Keratinocyte (primary cell): ENCODE data around the gene SLC35B2.

Experiments used
- EZH2 ChIP-seq: IDR thresholded peaks from one replicate; pipeline ENCODE4 v1.6.1; 2012; ENCODE audit warnings: inconsistent platforms, mild to moderate bottlenecking, low read length, moderate library complexity
- TF ChIP-seq, protein P1 (sequence below), 3 experiments: IDR thresholded peaks in 1 of 3; conservative IDR thresholded peaks in 1 of 3; optimal IDR thresholded peaks in 1 of 3; 2 replicates in 2 of 3; 3 replicates in 1 of 3; pipeline versions ENCODE3 to v1.5.1; 2011; ENCODE audit warnings: low read length in 3 of 3, mild to moderate bottlenecking in 3 of 3, moderate library complexity in 2 of 3, control low read depth in 1 of 3, inconsistent platforms in 1 of 3; ENCODE audit not compliant: insufficient read depth in 2 of 3; ENCODE audit errors: extremely low read depth in 1 of 3

DNA sequence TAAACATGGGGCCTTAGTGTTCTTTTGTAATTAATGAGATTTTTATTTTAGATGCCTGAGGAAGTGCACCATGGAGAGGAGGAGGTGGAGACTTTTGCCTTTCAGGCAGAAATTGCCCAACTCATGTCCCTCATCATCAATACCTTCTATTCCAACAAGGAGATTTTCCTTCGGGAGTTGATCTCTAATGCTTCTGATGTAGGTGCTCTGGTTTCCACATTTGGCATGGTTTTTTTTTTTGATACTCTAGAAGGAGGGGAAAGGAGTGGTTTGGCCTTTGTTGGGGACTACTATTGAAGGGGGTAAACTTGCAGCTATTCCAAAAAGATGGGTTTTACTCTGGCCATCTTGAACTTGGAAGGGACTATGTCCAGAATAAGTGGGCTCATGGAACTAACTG, 8.7 kb downstream of the SLC35B2 start:
- no peak for TF ChIP-seq EZH2
- TF ChIP-seq, protein P1, sequence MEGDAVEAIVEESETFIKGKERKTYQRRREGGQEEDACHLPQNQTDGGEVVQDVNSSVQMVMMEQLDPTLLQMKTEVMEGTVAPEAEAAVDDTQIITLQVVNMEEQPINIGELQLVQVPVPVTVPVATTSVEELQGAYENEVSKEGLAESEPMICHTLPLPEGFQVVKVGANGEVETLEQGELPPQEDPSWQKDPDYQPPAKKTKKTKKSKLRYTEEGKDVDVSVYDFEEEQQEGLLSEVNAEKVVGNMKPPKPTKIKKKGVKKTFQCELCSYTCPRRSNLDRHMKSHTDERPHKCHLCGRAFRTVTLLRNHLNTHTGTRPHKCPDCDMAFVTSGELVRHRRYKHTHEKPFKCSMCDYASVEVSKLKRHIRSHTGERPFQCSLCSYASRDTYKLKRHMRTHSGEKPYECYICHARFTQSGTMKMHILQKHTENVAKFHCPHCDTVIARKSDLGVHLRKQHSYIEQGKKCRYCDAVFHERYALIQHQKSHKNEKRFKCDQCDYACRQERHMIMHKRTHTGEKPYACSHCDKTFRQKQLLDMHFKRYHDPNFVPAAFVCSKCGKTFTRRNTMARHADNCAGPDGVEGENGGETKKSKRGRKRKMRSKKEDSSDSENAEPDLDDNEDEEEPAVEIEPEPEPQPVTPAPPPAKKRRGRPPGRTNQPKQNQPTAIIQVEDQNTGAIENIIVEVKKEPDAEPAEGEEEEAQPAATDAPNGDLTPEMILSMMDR (optimal IDR thresholded peaks at IDR 0.05 in 1 of 3, IDR thresholded peaks at IDR 0.05 in 1 of 3, conservative IDR thresholded peaks at IDR 0.05 in 1 of 3; ENCODE audit: extremely low read depth in 1 of 3, insufficient read depth in 2 of 3, low read length in 3 of 3), result no peak
